GM18520 (cell line): ENCODE data around the gene ZXDC.
A peak's percentile ranks its signal among the peaks of the same experiment; 100 is the strongest.

Experiments
- ATAC-seq: cut with Tn5 transposase; IDR thresholded peaks from one replicate; pipeline ENCODE4 v1.9.1; 2021; ENCODE audit not compliant: unreplicated experiment

The ZXDC gene

DNA sequence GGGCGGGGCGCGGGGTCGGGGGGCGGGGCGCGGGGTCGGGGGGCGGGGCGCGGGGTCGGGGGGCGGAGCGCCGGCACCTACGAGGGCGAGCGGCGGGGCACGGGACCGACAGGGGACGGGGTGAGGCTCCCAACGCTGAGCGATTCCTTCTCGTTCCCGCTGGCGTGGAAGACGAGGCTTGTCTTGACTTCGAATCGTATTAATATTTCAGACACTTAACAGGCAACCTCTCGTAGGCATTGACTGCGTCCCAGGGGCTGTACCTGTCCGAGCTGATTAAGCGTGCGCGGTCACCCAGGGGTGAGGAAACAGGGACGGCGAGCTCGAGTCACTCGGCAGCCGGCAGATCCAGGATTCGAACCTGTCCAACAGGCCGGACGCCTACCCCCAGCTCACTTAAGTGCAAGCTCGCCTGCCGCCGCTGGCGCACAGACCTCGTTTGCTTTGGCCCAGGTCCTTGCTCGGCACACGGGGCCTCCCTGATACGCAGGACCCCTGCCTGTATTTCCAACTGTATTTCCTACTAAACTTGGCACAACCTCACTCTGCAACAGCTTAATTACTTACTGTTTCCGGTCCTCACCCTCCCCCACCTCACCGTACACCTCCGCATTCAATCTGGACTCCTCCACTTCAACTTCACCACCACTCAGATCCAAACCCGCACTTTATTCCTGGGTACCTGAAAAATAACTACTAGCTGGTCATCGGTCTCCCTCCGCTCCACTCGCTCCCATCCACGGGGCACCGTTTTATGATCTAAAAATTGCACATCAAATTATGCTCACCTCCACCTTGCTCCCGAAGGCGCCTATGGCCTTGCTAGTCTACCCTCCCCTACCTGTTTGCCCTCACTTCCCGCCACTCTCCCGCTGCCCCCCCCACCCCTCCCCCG lies 722 bp upstream of the ZXDC start:
- peak; percentile 5 for ATAC-seq

DNA sequence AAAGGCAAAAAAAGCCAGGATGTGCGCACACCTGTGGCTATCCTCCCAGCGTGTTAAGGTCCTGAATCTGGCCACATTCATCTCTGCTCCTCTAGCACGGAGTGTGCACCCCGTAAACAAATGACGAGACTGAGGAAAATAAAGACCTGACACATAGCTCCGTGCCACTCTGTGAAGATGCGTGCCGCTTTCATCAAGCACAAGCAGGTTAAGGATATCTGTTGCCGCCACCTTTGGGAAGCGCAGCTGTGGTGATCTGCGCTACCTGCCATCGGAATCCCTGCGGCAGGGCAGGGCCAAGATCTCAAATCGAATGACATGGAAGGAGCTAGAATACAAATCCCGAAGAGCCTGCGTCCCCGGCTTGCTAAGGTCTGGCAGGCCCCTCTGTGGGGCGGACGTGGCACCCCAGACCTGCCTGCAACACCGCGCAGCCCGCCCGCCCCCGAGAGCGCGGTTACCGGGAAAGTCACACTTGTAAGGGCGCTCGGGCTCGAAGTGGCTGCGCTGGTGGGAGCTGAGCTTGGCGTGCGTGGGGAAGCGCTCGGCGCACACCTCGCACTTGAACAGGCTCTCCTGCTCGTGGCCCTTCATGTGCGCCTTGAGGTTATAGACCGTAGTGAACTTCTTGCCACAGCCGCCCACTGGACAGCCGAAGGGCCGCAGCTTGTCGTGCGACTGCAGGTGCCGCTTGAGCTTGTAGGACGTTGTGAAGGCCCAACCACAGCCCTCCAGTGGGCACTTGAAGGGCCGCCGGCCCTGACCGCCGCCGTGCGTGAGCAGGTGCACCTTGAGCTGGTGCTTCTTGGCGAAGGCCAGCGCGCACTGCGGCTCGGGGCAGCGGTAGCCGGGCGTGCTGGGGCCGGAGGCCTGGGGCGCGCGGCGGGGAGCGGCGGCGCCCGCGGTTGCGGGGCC lies 936 bp downstream of the ZXDC start:
- ATAC-seq = peak; percentile 10

DNA sequence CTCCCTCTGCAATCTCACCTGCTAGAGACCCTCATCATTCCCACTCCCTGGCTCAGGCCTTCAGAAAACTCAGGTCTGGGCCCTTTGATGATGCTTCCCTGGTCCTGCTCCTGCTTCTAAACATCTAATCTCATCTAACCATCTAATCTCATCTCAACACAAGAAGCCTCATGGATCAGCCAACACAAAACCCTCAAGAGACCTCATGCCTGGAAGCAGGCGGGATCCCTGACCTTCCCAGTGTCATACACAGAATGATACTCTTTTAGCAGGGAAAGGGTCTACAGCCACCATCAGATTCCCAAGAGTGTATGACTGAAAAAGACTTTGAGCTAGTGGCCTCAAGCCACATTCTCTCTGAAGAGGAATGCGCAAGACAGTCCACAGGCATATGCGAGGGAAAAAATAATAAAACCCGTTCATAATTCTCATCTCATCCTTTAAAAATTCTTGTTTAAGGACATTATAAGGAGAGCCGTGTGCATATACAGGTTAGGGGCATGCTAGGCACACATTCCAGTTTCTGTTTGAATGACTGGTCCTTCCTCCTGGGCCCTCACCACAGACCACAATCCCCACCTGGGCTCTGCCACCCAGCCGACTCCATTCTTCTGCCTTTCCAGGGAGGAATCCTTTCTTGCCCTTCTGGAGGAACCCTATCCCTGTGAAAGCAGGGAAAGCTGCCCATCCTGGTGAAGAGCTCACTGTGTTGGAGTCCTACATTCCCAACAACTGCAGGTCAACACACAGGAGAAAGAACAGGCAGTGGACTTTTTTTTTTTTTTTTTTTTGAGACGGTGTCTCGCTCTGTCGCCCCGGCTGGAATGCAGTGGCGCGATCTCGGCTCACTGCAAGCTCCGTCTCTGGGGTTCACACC lies 2.2 kb downstream of the ZXDC start:
- no peak for ATAC-seq

GRCh38 chr3:126472277-126473006 lies 3.2 kb downstream of the ZXDC start:
- no peak for ATAC-seq

DNA sequence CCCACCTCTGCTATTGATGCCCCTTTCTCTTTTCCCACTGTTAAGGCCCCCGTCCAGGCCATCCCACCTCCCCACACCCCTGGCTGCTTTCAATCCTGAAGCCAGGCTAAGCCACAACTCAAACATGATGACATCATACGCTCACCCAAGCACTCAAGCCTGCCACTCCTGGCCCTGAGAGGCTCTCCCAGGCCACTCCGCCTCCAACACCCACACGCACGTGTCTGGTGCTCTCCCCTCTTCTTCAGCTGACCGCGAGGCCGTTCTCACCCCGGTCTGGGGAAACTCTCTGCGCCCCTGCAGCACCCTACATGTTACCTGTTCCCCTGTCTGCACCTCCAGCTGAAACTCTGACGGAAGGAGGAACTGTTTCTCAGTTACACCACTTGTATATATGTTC lies 6.2 kb downstream of the ZXDC start:
- ATAC-seq = no peak

DNA sequence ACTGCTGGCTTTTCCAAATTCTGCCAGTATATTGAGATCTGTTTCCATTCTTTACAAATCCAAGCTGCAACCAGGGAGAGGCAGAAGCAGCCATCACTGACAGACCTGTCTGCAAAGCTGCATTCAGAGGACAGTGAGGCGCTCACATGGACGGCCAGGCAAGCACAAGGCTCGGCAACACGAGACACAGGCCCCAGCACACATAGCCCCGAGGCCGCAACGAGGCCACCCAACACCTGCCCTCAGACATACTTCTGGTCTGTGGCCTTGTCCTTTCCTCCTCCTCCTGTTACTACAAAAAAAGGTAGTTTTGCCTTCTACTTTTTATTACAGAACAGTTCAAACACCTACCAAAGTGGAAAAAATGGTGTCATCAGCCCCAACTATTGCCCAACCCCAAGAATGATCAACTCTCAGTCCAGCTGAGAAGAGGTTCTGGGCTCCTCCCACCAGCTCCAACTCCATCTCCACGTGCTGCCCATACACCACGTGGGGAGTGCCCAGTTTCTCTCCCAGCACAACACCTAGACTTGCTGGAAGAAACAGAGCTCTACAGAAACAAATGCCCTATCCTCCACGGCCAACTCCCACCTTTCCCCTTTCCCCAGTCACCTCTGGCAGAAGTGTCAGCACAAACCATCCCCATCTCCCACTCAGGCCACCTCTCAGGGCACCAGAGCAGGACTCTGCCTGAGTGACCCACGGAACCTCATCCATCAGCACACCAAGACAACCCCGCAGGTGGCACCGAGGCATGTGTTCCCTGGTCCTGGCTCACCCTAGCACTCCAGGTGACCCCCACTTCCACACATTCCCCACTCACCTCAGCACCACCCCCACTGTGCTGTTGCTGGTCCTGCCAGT lies 7.4 kb downstream of the ZXDC start:
- ATAC-seq = no peak

- no peak for ATAC-seq
Observed at GRCh38 chr3:126467611-126467955, 8.1 kb downstream of the ZXDC start.

DNA sequence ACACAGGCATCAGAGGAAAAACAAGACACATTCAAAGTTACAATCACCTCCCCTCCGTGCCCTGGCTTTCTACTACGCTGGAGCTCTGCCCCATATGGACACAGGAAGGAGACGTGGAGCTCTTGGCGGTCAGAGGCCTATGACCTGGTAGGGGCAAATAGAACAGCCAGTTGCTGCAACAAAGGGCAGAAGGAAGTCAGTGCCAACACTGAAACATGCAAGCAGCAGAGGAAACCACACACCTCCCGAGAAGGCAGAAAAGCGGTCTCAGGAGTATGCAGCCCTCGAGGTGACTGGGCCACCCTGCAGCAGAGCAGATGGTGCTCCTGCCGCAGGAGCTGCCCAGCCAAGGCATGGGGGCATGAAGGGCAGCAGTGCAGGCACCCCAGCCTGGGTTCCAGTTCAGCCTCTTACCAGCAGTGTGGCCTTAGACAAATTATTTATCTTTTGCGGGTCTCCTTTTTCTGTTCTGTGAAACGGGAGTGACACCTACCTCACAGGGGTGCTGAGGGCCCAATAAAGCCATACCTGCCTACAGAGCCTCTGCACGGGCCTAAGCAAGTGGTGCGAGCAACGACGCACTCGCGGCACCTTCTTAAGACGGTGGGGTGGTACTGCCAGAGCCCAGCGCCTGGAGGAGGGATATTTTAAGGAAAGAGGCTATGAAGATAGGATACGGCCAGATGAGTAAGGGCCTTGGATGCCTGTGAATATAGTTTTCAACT lies 8.6 kb downstream of the ZXDC start:
- no peak for ATAC-seq

GRCh38 chr3:126465928-126466544 lies 9.7 kb downstream of the ZXDC start:
- ATAC-seq = no peak

GRCh38 chr3:126464997-126465396 lies 10.7 kb downstream of the ZXDC start:
- ATAC-seq = no peak

- no peak for ATAC-seq
Observed at GRCh38 chr3:126464494-126464893, 11.2 kb downstream of the ZXDC start.

DNA sequence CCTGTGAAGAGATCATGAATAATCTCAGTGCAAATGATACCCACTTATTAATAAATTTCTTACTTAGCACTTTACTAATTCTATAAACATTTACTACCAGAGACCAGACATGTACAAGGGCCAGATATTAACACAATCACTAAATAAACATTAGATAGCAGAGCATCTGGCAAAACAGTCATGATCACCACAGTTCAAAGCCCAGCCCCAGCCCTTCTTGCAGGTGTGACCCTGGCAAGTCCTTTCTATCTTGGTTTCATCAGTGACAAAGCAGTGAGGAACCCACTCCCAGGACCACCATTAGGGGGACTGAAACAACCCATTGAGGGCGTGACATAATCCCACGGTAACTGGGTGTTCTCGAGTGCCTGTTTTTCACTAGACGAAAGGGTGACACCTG lies 11.6 kb downstream of the ZXDC start:
- ATAC-seq = no peak

DNA sequence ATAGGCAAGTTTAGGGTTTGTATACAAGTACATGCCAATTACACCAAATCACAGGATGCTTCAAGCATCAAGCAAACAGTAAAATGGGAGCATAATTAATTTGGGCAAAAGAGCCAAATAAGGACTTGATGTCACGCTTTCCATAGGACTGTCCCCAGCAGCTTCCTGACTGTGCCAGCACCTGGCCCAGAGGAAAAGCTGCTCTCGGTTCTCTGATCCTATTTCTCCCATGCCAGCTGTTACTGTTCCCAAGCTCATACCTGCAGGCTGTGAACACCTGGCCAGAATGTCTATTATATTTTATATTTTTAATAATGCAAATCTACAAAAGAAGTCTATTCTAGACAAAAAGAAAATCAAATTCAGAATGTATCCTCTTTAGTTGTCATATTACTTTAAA lies 12.2 kb downstream of the ZXDC start:
- no peak for ATAC-seq

DNA sequence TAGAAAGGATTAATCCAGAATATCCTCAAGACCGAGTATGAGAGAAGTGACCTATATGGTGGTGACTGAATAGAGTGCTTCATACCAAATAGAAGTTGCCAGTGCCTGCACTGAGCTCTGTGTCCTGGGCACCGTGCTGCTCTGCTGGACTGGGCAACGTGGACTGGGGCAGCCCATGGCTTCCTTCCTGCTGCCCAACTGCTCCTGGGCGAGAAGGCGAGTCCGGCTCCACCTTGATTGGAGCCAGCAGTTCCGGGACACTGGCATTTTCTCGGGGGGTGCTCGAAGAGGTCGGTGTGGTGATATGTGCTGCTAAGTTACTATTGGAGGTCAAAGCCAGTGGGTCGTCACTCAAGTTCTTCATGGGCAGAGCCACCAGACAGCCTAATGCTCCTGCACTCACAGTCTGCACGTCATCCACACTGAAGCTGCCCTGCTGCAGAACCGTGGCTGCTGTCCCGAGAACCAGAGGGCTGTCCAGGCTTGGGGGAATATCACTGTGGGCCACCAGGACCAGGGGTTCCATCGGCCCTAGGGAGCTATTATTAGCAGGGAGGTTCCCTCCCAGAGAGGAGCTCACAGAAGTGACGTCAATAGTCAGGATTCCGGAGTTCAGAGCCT lies 14.1 kb downstream of the ZXDC start:
- ATAC-seq = no peak

- ATAC-seq = no peak
Observed at GRCh38 chr3:126460381-126460780, 15.3 kb downstream of the ZXDC start.

DNA sequence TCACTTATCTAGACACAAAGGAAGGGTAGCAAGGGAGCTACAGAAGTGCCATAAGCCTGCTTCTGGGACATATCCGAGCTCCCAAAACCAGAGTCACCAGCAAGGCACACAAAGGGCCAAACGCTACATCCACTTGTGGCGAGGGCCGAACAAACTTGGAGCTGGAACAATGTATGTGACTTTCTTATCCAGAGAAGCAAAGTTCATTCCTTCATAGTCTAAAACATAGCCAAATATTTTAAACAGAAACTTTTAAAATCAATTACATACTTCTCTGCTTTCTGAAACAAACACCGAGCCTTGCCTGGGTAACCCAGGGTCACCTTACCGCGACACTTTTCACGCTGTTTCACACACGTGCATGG lies 15.9 kb downstream of the ZXDC start:
- no peak for ATAC-seq

DNA sequence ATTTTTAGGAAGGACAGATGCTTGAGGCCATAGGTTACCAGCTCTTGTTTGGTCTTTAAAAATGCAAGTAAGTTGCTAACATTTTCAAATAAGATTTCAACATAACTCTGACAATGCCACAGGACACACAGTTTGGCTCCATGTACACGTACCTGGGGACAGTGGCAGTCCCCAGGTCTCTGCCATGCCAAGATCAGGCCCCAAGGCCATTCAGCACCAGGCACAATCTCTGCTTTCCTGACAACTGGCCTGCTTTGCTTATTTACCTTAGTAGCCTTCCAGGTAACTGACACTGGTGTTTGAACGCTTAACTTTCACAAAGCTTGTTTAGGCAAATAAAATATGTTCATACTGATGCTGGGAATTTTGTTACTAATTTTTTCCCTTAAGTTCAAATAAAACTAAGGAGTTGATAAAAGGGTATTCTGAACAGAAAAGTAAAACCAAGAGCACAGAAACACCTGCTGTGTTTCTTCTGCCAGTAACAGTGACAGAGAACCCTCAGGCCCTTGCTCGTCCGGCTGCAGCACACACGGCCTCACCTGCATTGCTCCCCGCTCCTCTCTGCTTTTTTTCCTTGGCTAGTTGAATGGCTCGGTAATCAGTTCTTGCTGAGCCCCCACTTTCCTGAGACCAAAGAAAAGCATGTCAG lies 16.5 kb downstream of the ZXDC start:
- ATAC-seq = no peak
